Cardiac muscle cell (in vitro differentiated cells and primary cell): ENCODE results near the gene KATNIP. TPM values are rescaled to one million over a fixed set of nuclear protein-coding genes. Genes with fewer than 3 reads are reported as not detected.
"Not testable (repeated sequence)": the region's sequence is repeated elsewhere in the genome, so short reads cannot be mapped to it uniquely, and the experiment has no call there.

ENCODE experiments used
- DNase-seq, 2 donors: peaks; one replicate each; pipeline versions ENCODE4 v3.0.0 to v3.0.0-alpha.2; 2010 to 2017; ENCODE audit warnings: low read depth in 1 of 2, low spot score in 1 of 2
- H3K27ac ChIP-seq: fragments of 200-600 bp; sonication (generic); 2 replicates; pipeline ENCODE4 v1.5.1; 2016
- H3K27me3 ChIP-seq: fragments of 200-600 bp; sonication (generic); 2 replicates; pipeline ENCODE4 v1.6.0; 2016; ENCODE audit warnings: control low read depth
- H3K36me3 ChIP-seq: fragments of 200-600 bp; sonication (generic); 2 replicates; pipeline ENCODE4 v1.5.1; 2016; ENCODE audit warnings: control low read depth
- H3K4me1 ChIP-seq: fragments of 200-600 bp; sonication (generic); 2 replicates; pipeline ENCODE4 v1.8.1; 2017; ENCODE audit warnings: low read depth, mild to moderate bottlenecking, mixed run types
- H3K4me3 ChIP-seq: fragments of 200-600 bp; sonication (generic); 2 replicates; pipeline ENCODE4 v1.5.1; 2016; ENCODE audit warnings: mild to moderate bottlenecking
- H3K9me3 ChIP-seq: fragments of 200-600 bp; sonication (generic); 2 replicates; pipeline ENCODE4 v1.5.1; 2017; ENCODE audit warnings: low read depth, mild to moderate bottlenecking, control low read depth
- CTCF ChIP-seq: IDR thresholded peaks from 2 replicates; pipeline ENCODE4 v1.5.1; 2012; ENCODE audit warnings: low read depth, mild to moderate bottlenecking, low read length
- polyA plus RNA-seq: library from polyadenylated mRNA; unstranded; fragments of >200 nt; fragmentation: Nextera tagmentation; extraction: Ambion mirVana; gene quantifications from 2 replicates; pipeline ENCODE4 v1.2.1, GENCODE V29; 2016
- total RNA-seq: library from RNA; depleted of rRNA; stranded (reverse); fragments of >200 nt; gene quantifications from 2 replicates; pipeline ENCODE4 v1.2.3, GENCODE V29; 2016

Gene KATNIP
- total and polyA plus RNA-seq, 2 experiments from 2014 or later, result 10.8 to 24.1 TPM

- Histone ChIP-seq H3K27me3 (no peaks in the 10 kb centered on the region), H3K4me3 (no peak overlapping the region), H3K36me3 (no peaks in the 10 kb centered on the region), H3K9me3 (no peaks in the 10 kb centered on the region), H3K4me1 (no peaks in the 10 kb centered on the region), H3K27ac (no peak overlapping the region)
- no peak for DNase-seq
- TF ChIP-seq CTCF, result no peak
Observed at GRCh38 chr16:27558932-27559331, 9.0 kb downstream of the KATNIP start.

- no peak for DNase-seq
- H3K27me3 ChIP-seq, result no peaks in the 10 kb centered on the region
- H3K4me3 ChIP-seq, result no peak overlapping the region
Observed at GRCh38 chr16:27561216-27561615, 11.3 kb downstream of the KATNIP start.

GRCh38 chr16:27564224-27564623, 14.3 kb downstream of the KATNIP start:
- Histone ChIP-seq H3K36me3 (no peaks in the 10 kb centered on the region), H3K4me1 (no peaks in the 10 kb centered on the region), H3K27ac (no peak overlapping the region), H3K4me3 (no peak overlapping the region), H3K27me3 (no peaks in the 10 kb centered on the region), H3K9me3 (no peaks in the 10 kb centered on the region)
- no peak for DNase-seq
- TF ChIP-seq CTCF, result no peak

More at GRCh38 chr16:27561216-27561615, 11.3 kb downstream of the KATNIP start:
- no peak overlapping the region for H3K27ac ChIP-seq
- no peaks in the 10 kb centered on the region for H3K9me3 ChIP-seq
- no peak for TF ChIP-seq CTCF
- H3K36me3 ChIP-seq, result no peaks in the 10 kb centered on the region
- H3K4me1 ChIP-seq, result no peaks in the 10 kb centered on the region

- DNase-seq, result no peak
Observed at GRCh38 chr16:27566417-27566816, 16.5 kb downstream of the KATNIP start.

GRCh38 chr16:27568077-27568476, 18.1 kb downstream of the KATNIP start:
- Histone ChIP-seq H3K4me3 (no peak overlapping the region), H3K4me1 (no peaks in the 10 kb centered on the region), H3K36me3 (no peaks in the 10 kb centered on the region), H3K9me3 (no peaks in the 10 kb centered on the region), H3K27me3 (no peaks in the 10 kb centered on the region), H3K27ac (no peak overlapping the region)
- no peak for DNase-seq
- TF ChIP-seq CTCF, result no peak

More at GRCh38 chr16:27566417-27566816, 16.5 kb downstream of the KATNIP start:
- no peak for TF ChIP-seq CTCF
- Histone ChIP-seq H3K4me3 (no peak overlapping the region), H3K27ac (no peak overlapping the region), H3K36me3 (no peaks in the 10 kb centered on the region), H3K4me1 (no peaks in the 10 kb centered on the region), H3K9me3 (no peaks in the 10 kb centered on the region), H3K27me3 (no peaks in the 10 kb centered on the region)

GRCh38 chr16:27570986-27571385, 21.0 kb downstream of the KATNIP start:
- not testable (repeated sequence) for H3K27me3 ChIP-seq, H3K4me3 ChIP-seq, H3K27ac ChIP-seq, H3K36me3 ChIP-seq, H3K9me3 ChIP-seq, DNase-seq, H3K4me1 ChIP-seq
